SK-N-SH (cell line): ENCODE measurements around the gene SHCBP1L. TPM values are rescaled to one million over a fixed set of nuclear protein-coding genes. Genes with fewer than 3 reads are reported as not detected.

Experiments
- CTCF ChIA-PET: fragments of 300-600, 350-600 bp; formaldehyde crosslinking; extraction: SDS; loops from one replicate; lab custom pipeline; 2021; lab: Yijun Ruan, JAX
- POLR2A ChIA-PET: fragments of 350-600 bp; sonication (Branson Sonifier 250); formaldehyde crosslinking; extraction: SDS; loops from one replicate; lab custom pipeline; 2020; ENCODE audit warnings: antibody characterized with exemption, inconsistent platforms; lab: Yijun Ruan, JAX
- DNase-seq: peaks from one replicate; pipeline ENCODE4 v3.0.0; 2012
- H2AFZ ChIP-seq: fragments of 200-600 bp; sonication (generic); 2 replicates; pipeline ENCODE4 v1.8.1; 2016; ENCODE audit warnings: antibody characterized with exemption, mild to moderate bottlenecking, low read depth
- H3F3A ChIP-seq: fragments of 200-600 bp; sonication (generic); replicated peaks from 2 replicates; pipeline ENCODE3; 2016; ENCODE audit warnings: antibody characterized with exemption, mild to moderate bottlenecking; ENCODE audit not compliant: insufficient read depth
- H3K27ac ChIP-seq, 2 experiments: fragments of 200-500 bp in 1 of 2; fragments of 200-600 bp in 1 of 2; sonication (Bioruptor generic) in 1 of 2; sonication (generic), shearing (Covaris generic) in 1 of 2; 2 replicates each; pipeline versions ENCODE4 v1.5.1 to v1.6.1; 2014 to 2016; ENCODE audit warnings: low read depth in 2 of 2, inconsistent platforms in 1 of 2, low read length in 1 of 2, mild to moderate bottlenecking in 1 of 2, mixed read lengths in 1 of 2
- H3K27me3 ChIP-seq: fragments of 200-600 bp; sonication (generic), shearing (Covaris generic); 2 replicates; pipeline ENCODE4 v1.6.1; 2016; ENCODE audit warnings: mixed run types; ENCODE audit not compliant: insufficient read depth
- H3K36me3 ChIP-seq, 2 experiments: fragments of 200-500 bp in 1 of 2; fragments of 200-600 bp in 1 of 2; sonication (Bioruptor generic) in 1 of 2; sonication (generic) in 1 of 2; replicated peaks in 1 of 2; 2 replicates each; pipeline versions ENCODE3 to v1.5.1; 2014 to 2016; ENCODE audit warnings: low read length in 1 of 2, mild to moderate bottlenecking in 1 of 2; ENCODE audit not compliant: insufficient read depth in 2 of 2, control insufficient read depth in 1 of 2
- H3K4me1 ChIP-seq, 2 experiments: fragments of 200-500 bp in 1 of 2; fragments of 200-600 bp in 1 of 2; sonication (Bioruptor generic) in 1 of 2; sonication (generic), shearing (Covaris generic) in 1 of 2; 2 replicates each; pipeline versions ENCODE4 v1.5.1 to v1.6.1; 2014 to 2016; ENCODE audit warnings: low read depth in 1 of 2, low read length in 1 of 2, mixed run types in 1 of 2; ENCODE audit not compliant: insufficient read depth in 2 of 2, control insufficient read depth in 1 of 2
- H3K4me2 ChIP-seq: fragments of 200-600 bp; sonication (generic), shearing (Covaris generic); 2 replicates; pipeline ENCODE4 v1.6.1; 2017; ENCODE audit warnings: mixed run types
- H3K4me3 ChIP-seq, 2 experiments: fragments of 200-500 bp in 1 of 2; fragments of 200-600 bp in 1 of 2; sonication (Bioruptor generic) in 1 of 2; sonication (generic), shearing (Covaris generic) in 1 of 2; 2 replicates each; pipeline versions ENCODE4 v1.5.1 to v1.8.1; 2014 to 2016; ENCODE audit warnings: low read depth in 2 of 2, inconsistent platforms in 1 of 2, low read length in 1 of 2, mild to moderate bottlenecking in 1 of 2, mixed read lengths in 1 of 2, moderate library complexity in 1 of 2
- H3K79me2 ChIP-seq: fragments of 200-600 bp; sonication (generic); 2 replicates; pipeline ENCODE4 v1.8.1; 2017; ENCODE audit warnings: mild to moderate bottlenecking; ENCODE audit not compliant: insufficient read depth
- H3K9ac ChIP-seq: fragments of 200-600 bp; sonication (generic); 2 replicates; pipeline ENCODE4 v1.6.1; 2017; ENCODE audit warnings: mixed run types
- H3K9me2 ChIP-seq: fragments of 200-600 bp; sonication (generic); 2 replicates; pipeline ENCODE4 v1.6.1; 2017; ENCODE audit warnings: mixed run types
- H3K9me3 ChIP-seq: fragments of 200-600 bp; sonication (generic); 2 replicates; pipeline ENCODE4 v1.6.1; 2017; ENCODE audit warnings: mixed run types, mild to moderate bottlenecking, moderate library complexity
- H4K20me1 ChIP-seq: fragments of 200-600 bp; sonication (generic); 2 replicates; pipeline ENCODE4 v1.6.1; 2017; ENCODE audit warnings: mild to moderate bottlenecking, mixed run types; ENCODE audit not compliant: insufficient read depth
- ELF1 ChIP-seq: IDR thresholded peaks from 2 replicates; pipeline ENCODE4 v1.4.0; 2012
- EP300 ChIP-seq, 2 experiments: IDR thresholded peaks; 2 replicates each; pipeline versions ENCODE4 v1.4.0 to v1.6.1; 2012; ENCODE audit warnings: borderline replicate concordance in 1 of 2, low read depth in 1 of 2, low read length in 1 of 2
- FOSL2 ChIP-seq: IDR thresholded peaks from 2 replicates; pipeline ENCODE4 v1.4.0; 2012; ENCODE audit warnings: low read depth, mild to moderate bottlenecking, moderate library complexity, borderline replicate concordance
- FOXM1 ChIP-seq: IDR thresholded peaks from 2 replicates; pipeline ENCODE4 v1.4.0; 2012; ENCODE audit warnings: low read depth, mild to moderate bottlenecking
- GABPA ChIP-seq: IDR thresholded peaks from 2 replicates; pipeline ENCODE4 v1.4.0; 2012; ENCODE audit warnings: low read depth, mild to moderate bottlenecking
- GATA2 ChIP-seq: sonication (generic); formaldehyde crosslinking; IDR thresholded peaks from 2 replicates; pipeline ENCODE4 v1.5.0; 2020; ENCODE audit warnings: mild to moderate bottlenecking, missing genetic modification reagents
- MEF2A ChIP-seq: IDR thresholded peaks from 2 replicates; pipeline ENCODE4 v1.4.0; 2012; ENCODE audit warnings: low read depth, borderline replicate concordance
- NFIC ChIP-seq: IDR thresholded peaks from 2 replicates; pipeline ENCODE4 v1.4.0; 2012; ENCODE audit warnings: borderline replicate concordance
- RCOR1 ChIP-seq: fragments of 150-350 bp; IDR thresholded peaks from 2 replicates; pipeline ENCODE4 v1.6.1; 2017; ENCODE audit warnings: antibody characterized with exemption, low read length
- RFX5 ChIP-seq: IDR thresholded peaks from 2 replicates; pipeline ENCODE4 v1.6.1; 2012; ENCODE audit warnings: mild to moderate bottlenecking, improper control_type of control experiment, low read length
- RXRA ChIP-seq: IDR thresholded peaks from 2 replicates; pipeline ENCODE4 v1.4.0; 2012; ENCODE audit warnings: low read depth, mild to moderate bottlenecking, borderline replicate concordance
- SIN3A ChIP-seq: IDR thresholded peaks from 2 replicates; pipeline ENCODE4 v1.6.1; 2012; ENCODE audit warnings: low read depth, mild to moderate bottlenecking, low read length, moderate library complexity, borderline replicate concordance
- TCF12 ChIP-seq: IDR thresholded peaks from 2 replicates; pipeline ENCODE4 v1.4.0; 2012
- ZBTB33 ChIP-seq: IDR thresholded peaks from 2 replicates; pipeline ENCODE4 v1.4.0; 2012; ENCODE audit warnings: low read depth, borderline replicate concordance
- WGBS: methylation state at CpG from one replicate; pipeline ENCODE4 v1.1.6; 2017; ENCODE audit warnings: low lambda C conversion rate; 5-methylcytosine and 5-hydroxymethylcytosine counted together
- polyA plus RNA-seq, 3 experiments: library from polyadenylated mRNA; depleted of rRNA; stranded (reverse); fragments of >200 nt; gene quantifications; 2 replicates each; pipeline ENCODE4 v1.2.3, GENCODE V29; 2012
- TF ChIP-seq, protein P1 (sequence below): fragments of 150-350 bp; IDR thresholded peaks from 2 replicates; pipeline ENCODE4 v1.6.1; 2017; ENCODE audit warnings: antibody characterized with exemption, low read length, low read depth, borderline replicate concordance
- TF ChIP-seq, protein P2 (sequence below): fragments of 150-350 bp; IDR thresholded peaks from 2 replicates; pipeline ENCODE4 v1.6.1; 2016; ENCODE audit warnings: mild to moderate bottlenecking, low read depth, low read length
- TF ChIP-seq, protein P3 (sequence below): IDR thresholded peaks from 2 replicates; pipeline ENCODE4 v1.6.1; 2012; ENCODE audit warnings: mild to moderate bottlenecking, low read depth, low read length, moderate library complexity

The SHCBP1L gene
- polyA plus RNA-seq, 1 of the 3 experiments (the other 2 are of a cell fraction) = not detected

GRCh38 chr1:182861994-182862393, 91.0 kb downstream of the SHCBP1L start (continued):
- TF ChIP-seq, protein P1, sequence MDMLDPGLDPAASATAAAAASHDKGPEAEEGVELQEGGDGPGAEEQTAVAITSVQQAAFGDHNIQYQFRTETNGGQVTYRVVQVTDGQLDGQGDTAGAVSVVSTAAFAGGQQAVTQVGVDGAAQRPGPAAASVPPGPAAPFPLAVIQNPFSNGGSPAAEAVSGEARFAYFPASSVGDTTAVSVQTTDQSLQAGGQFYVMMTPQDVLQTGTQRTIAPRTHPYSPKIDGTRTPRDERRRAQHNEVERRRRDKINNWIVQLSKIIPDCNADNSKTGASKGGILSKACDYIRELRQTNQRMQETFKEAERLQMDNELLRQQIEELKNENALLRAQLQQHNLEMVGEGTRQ = no peak
- no peak for TF ChIP-seq GABPA
- TF ChIP-seq, protein P2, sequence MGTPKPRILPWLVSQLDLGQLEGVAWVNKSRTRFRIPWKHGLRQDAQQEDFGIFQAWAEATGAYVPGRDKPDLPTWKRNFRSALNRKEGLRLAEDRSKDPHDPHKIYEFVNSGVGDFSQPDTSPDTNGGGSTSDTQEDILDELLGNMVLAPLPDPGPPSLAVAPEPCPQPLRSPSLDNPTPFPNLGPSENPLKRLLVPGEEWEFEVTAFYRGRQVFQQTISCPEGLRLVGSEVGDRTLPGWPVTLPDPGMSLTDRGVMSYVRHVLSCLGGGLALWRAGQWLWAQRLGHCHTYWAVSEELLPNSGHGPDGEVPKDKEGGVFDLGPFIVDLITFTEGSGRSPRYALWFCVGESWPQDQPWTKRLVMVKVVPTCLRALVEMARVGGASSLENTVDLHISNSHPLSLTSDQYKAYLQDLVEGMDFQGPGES = no peak
- TF ChIP-seq, all 33 proteins: peak for 0

DNA sequence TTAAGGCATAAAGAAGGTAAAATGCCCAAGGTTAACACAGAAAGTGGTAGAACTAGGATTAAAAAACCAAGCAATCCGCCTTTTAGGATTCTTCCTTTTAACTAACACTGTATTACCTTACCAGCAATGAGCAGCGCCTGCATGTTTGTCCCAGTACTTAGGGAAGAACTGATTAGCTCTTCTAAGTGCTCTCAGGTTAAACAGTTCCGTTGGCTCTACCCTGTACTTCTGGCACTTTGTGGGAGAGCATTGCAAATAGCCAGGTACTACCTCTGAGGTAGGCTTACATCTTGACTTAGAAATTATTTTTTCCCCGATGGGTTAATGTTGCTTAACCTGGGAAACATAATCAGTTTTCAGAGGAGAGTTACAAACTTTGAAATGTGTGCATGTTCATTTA, 92.3 kb downstream of the SHCBP1L start:
- DNase-seq = no peak
- WGBS = 90% methylated on average over 4 of the region's 4 CpGs
- H3F3A ChIP-seq = peaks cover 31% of the 10 kb centered on the region
- no peak overlapping the region for H3K4me2 ChIP-seq
- ChIA-PET POLR2A (no interaction called here), CTCF (no interaction called here)
- peaks cover under 1 to 7% of the 10 kb centered on the region in 2 experiments; a peak in 2 of 4 replicates for H3K4me1 ChIP-seq
- H3K27ac ChIP-seq = peak overlapping the region in 1 of 2 experiments; percentile 4; a peak in 1 of 4 replicates
- H3K4me3 ChIP-seq = no peak overlapping the region
- no peaks in the 10 kb centered on the region for H3K9me3 ChIP-seq
- H3K27me3 ChIP-seq = no peaks in the 10 kb centered on the region
- H3K9me2 ChIP-seq = no peaks in the 10 kb centered on the region
- peaks cover 25% of the 10 kb centered on the region for H4K20me1 ChIP-seq
- H3K9ac ChIP-seq = no peak overlapping the region
- no peak for TF ChIP-seq TCF12
- TF ChIP-seq SIN3A = no peak
- TF ChIP-seq RXRA = no peak
- TF ChIP-seq ZBTB33 = no peak
- TF ChIP-seq ELF1 = no peak
- TF ChIP-seq, protein P2 = no peak
- TF ChIP-seq MEF2A = no peak
- TF ChIP-seq RCOR1 = no peak
- no peak for TF ChIP-seq FOXM1
- no peak for TF ChIP-seq EP300 (IDR thresholded peaks at IDR 0.05; ENCODE audit: borderline replicate concordance in 1 of 2, low read depth in 1 of 2, low read length in 1 of 2)
- no peak for TF ChIP-seq NFIC
- no peak for TF ChIP-seq RFX5
- no peak for TF ChIP-seq GATA2 (CRISPR knock-in tag)
- no peak for TF ChIP-seq FOSL2
- TF ChIP-seq, protein P3, sequence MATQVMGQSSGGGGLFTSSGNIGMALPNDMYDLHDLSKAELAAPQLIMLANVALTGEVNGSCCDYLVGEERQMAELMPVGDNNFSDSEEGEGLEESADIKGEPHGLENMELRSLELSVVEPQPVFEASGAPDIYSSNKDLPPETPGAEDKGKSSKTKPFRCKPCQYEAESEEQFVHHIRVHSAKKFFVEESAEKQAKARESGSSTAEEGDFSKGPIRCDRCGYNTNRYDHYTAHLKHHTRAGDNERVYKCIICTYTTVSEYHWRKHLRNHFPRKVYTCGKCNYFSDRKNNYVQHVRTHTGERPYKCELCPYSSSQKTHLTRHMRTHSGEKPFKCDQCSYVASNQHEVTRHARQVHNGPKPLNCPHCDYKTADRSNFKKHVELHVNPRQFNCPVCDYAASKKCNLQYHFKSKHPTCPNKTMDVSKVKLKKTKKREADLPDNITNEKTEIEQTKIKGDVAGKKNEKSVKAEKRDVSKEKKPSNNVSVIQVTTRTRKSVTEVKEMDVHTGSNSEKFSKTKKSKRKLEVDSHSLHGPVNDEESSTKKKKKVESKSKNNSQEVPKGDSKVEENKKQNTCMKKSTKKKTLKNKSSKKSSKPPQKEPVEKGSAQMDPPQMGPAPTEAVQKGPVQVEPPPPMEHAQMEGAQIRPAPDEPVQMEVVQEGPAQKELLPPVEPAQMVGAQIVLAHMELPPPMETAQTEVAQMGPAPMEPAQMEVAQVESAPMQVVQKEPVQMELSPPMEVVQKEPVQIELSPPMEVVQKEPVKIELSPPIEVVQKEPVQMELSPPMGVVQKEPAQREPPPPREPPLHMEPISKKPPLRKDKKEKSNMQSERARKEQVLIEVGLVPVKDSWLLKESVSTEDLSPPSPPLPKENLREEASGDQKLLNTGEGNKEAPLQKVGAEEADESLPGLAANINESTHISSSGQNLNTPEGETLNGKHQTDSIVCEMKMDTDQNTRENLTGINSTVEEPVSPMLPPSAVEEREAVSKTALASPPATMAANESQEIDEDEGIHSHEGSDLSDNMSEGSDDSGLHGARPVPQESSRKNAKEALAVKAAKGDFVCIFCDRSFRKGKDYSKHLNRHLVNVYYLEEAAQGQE = no peak
- TF ChIP-seq, all 33 proteins: peak for 0
- H3K79me2 ChIP-seq = peaks cover 89% of the 10 kb centered on the region
- H2AFZ ChIP-seq = no peak overlapping the region
- peaks cover 100% of the 10 kb centered on the region in 2 experiments for H3K36me3 ChIP-seq
